ENCODE results near the gene DPP6.
"Not testable (repeated sequence)": the region's sequence is repeated elsewhere in the genome, so short reads cannot be mapped to it uniquely, and the experiment has no call there.

The DPP6 gene

GRCh38 chr7:154072395-154073181 is 20.4 kb downstream of the DPP6 start:
- DNase-seq (ENCODE audit: low read depth) = not testable (repeated sequence)

- not testable (repeated sequence) for DNase-seq (ENCODE audit: low read depth)
Measured at GRCh38 chr7:154078523-154078922, 26.3 kb downstream of the DPP6 start.

- DNase-seq (ENCODE audit: low read depth) = not testable (repeated sequence)
Measured at GRCh38 chr7:154080249-154080648, 28.1 kb downstream of the DPP6 start.

- not testable (repeated sequence) for DNase-seq (ENCODE audit: low read depth)
Measured at GRCh38 chr7:154087037-154087725, 35.0 kb downstream of the DPP6 start.

- not testable (repeated sequence) for DNase-seq (ENCODE audit: low read depth)
Measured at GRCh38 chr7:154092093-154092492, 39.9 kb downstream of the DPP6 start.

- not testable (repeated sequence) for DNase-seq (ENCODE audit: low read depth)
Measured at GRCh38 chr7:154095201-154095600, 43.0 kb downstream of the DPP6 start.

- DNase-seq (ENCODE audit: low read depth) = not testable (repeated sequence)
Measured at GRCh38 chr7:154105063-154105462, 52.9 kb downstream of the DPP6 start.

GRCh38 chr7:154109615-154110014 is 57.4 kb downstream of the DPP6 start:
- not testable (repeated sequence) for DNase-seq (ENCODE audit: low read depth)

GRCh38 chr7:154113732-154114351 is 61.6 kb downstream of the DPP6 start:
- DNase-seq (ENCODE audit: low read depth) = not testable (repeated sequence)

- DNase-seq (ENCODE audit: low read depth) = not testable (repeated sequence)
Measured at GRCh38 chr7:154117411-154118390, 65.5 kb downstream of the DPP6 start.

- DNase-seq (ENCODE audit: low read depth) = not testable (repeated sequence)
Measured at GRCh38 chr7:154120825-154121224, 68.6 kb downstream of the DPP6 start.

- DNase-seq (ENCODE audit: low read depth) = not testable (repeated sequence)
Measured at GRCh38 chr7:154122720-154123119, 70.5 kb downstream of the DPP6 start.

GRCh38 chr7:154123397-154123796 is 71.2 kb downstream of the DPP6 start:
- DNase-seq (ENCODE audit: low read depth) = not testable (repeated sequence)

- not testable (repeated sequence) for DNase-seq (ENCODE audit: low read depth)
Measured at GRCh38 chr7:154129142-154129541, 76.9 kb downstream of the DPP6 start.

- not testable (repeated sequence) for DNase-seq (ENCODE audit: low read depth)
Measured at GRCh38 chr7:154132617-154133016, 80.4 kb downstream of the DPP6 start.

- not testable (repeated sequence) for DNase-seq (ENCODE audit: low read depth)
Measured at GRCh38 chr7:154133703-154134277, 81.6 kb downstream of the DPP6 start.

GRCh38 chr7:154134698-154135097 is 82.5 kb downstream of the DPP6 start:
- not testable (repeated sequence) for DNase-seq (ENCODE audit: low read depth)

- not testable (repeated sequence) for DNase-seq (ENCODE audit: low read depth)
Measured at GRCh38 chr7:154135646-154136045, 83.4 kb downstream of the DPP6 start.

- not testable (repeated sequence) for DNase-seq (ENCODE audit: low read depth)
Measured at GRCh38 chr7:154145922-154146706, 93.9 kb downstream of the DPP6 start.

- DNase-seq (ENCODE audit: low read depth) = not testable (repeated sequence)
Measured at GRCh38 chr7:154146707-154147038, 94.5 kb downstream of the DPP6 start.

Data from fibroblast of the conjunctiva (primary cell).